Measurements from ENCODE around the gene TNRC18.

TNRC18 gene

GRCh38 chr7:5429253-5429856 is 5.7 kb upstream of the TNRC18 start:
- H3K27ac ChIP-seq (ENCODE audit: low read depth, low read length, poor library complexity, severe bottlenecking): no peak overlapping the region

GRCh38 chr7:5428478-5429252 is 5.0 kb upstream of the TNRC18 start:
- Histone ChIP-seq H2AFZ (ENCODE audit: low read length) (no peak overlapping the region), H3K27ac (ENCODE audit: low read depth, low read length, poor library complexity, severe bottlenecking) (no peak overlapping the region), H3K36me3 (ENCODE audit: insufficient read depth, low read length) (no peaks in the 10 kb centered on the region), H3F3A (ENCODE audit: insufficient read depth, low read length) (no peaks in the 10 kb centered on the region), H3K4me3 (ENCODE audit: low read depth, low read length, poor library complexity, severe bottlenecking) (no peak overlapping the region), H4K20me1 (ENCODE audit: insufficient read depth, low read length) (no peaks in the 10 kb centered on the region), H3K9ac (ENCODE audit: low read length) (no peak overlapping the region), H3K4me1 (ENCODE audit: insufficient read depth, low read length, severe bottlenecking) (peaks cover 6% of the 10 kb centered on the region), H3K4me2 (ENCODE audit: low read length) (no peak overlapping the region), H3K9me3 (ENCODE audit: low read length) (no peaks in the 10 kb centered on the region), H3K79me2 (ENCODE audit: insufficient read depth, low read length) (no peaks in the 10 kb centered on the region), H3K9me2 (ENCODE audit: low read depth, low read length) (no peaks in the 10 kb centered on the region), H3K27me3 (ENCODE audit: insufficient read depth, low read length) (peaks cover 14% of the 10 kb centered on the region; the same call in 1 of the 2 replicates)
- TF ChIP-seq CTCF (IDR thresholded peaks at IDR 0.05; ENCODE audit: low read length) (no peak), EZH2 (IDR thresholded peaks at IDR 0.05; ENCODE audit: borderline replicate concordance, low read length) (no peak)

More at GRCh38 chr7:5429253-5429856, 5.7 kb upstream of the TNRC18 start:
- H4K20me1 ChIP-seq (ENCODE audit: insufficient read depth, low read length): no peaks in the 10 kb centered on the region
- no peaks in the 10 kb centered on the region for H3K79me2 ChIP-seq (ENCODE audit: insufficient read depth, low read length)
- H3K4me2 ChIP-seq (ENCODE audit: low read length): no peak overlapping the region
- no peak overlapping the region for H3K9ac ChIP-seq (ENCODE audit: low read length)
- no peak overlapping the region for H2AFZ ChIP-seq (ENCODE audit: low read length)
- TF ChIP-seq CTCF (IDR thresholded peaks at IDR 0.05; ENCODE audit: low read length) (no peak), EZH2 (IDR thresholded peaks at IDR 0.05; ENCODE audit: borderline replicate concordance, low read length) (no peak)
- no peaks in the 10 kb centered on the region for H3K9me2 ChIP-seq (ENCODE audit: low read depth, low read length)
- H3F3A ChIP-seq (ENCODE audit: insufficient read depth, low read length): no peaks in the 10 kb centered on the region
- peaks cover 15% of the 10 kb centered on the region; the same call in 1 of the 2 replicates for H3K27me3 ChIP-seq (ENCODE audit: insufficient read depth, low read length)
- H3K9me3 ChIP-seq (ENCODE audit: low read length): no peaks in the 10 kb centered on the region
- H3K36me3 ChIP-seq (ENCODE audit: insufficient read depth, low read length): no peaks in the 10 kb centered on the region
- H3K4me3 ChIP-seq (ENCODE audit: low read depth, low read length, poor library complexity, severe bottlenecking): no peak overlapping the region
- H3K4me1 ChIP-seq (ENCODE audit: insufficient read depth, low read length, severe bottlenecking): peaks cover under 1% of the 10 kb centered on the region

- no peak overlapping the region for H3K4me2 ChIP-seq (ENCODE audit: low read length)
- no peak overlapping the region for H2AFZ ChIP-seq (ENCODE audit: low read length)
- H3K4me3 ChIP-seq (ENCODE audit: low read depth, low read length, poor library complexity, severe bottlenecking): no peak overlapping the region
- peaks cover 23% of the 10 kb centered on the region for H3K4me1 ChIP-seq (ENCODE audit: insufficient read depth, low read length, severe bottlenecking)
- H3K9me3 ChIP-seq (ENCODE audit: low read length): no peaks in the 10 kb centered on the region
- TF ChIP-seq EZH2 (IDR thresholded peaks at IDR 0.05; ENCODE audit: borderline replicate concordance, low read length) (no peak), CTCF (IDR thresholded peaks at IDR 0.05; ENCODE audit: low read length) (no peak)
- no peaks in the 10 kb centered on the region for H4K20me1 ChIP-seq (ENCODE audit: insufficient read depth, low read length)
- no peaks in the 10 kb centered on the region for H3K9me2 ChIP-seq (ENCODE audit: low read depth, low read length)
- peaks cover 15% of the 10 kb centered on the region; the same call in 1 of the 2 replicates for H3K27me3 ChIP-seq (ENCODE audit: insufficient read depth, low read length)
- no peak overlapping the region for H3K9ac ChIP-seq (ENCODE audit: low read length)
- no peaks in the 10 kb centered on the region for H3K36me3 ChIP-seq (ENCODE audit: insufficient read depth, low read length)
- no peak overlapping the region for H3K27ac ChIP-seq (ENCODE audit: low read depth, low read length, poor library complexity, severe bottlenecking)
- H3F3A ChIP-seq (ENCODE audit: insufficient read depth, low read length): no peaks in the 10 kb centered on the region
- H3K79me2 ChIP-seq (ENCODE audit: insufficient read depth, low read length): no peaks in the 10 kb centered on the region
Measured at GRCh38 chr7:5426226-5426475, 2.5 kb upstream of the TNRC18 start.
